Stimulated activated CD4-positive, alpha-beta T cell treated with anti-CD3 and anti-CD28 coated beads, Interleukin-2, amount 100 ng/mL, for 48 hours (primary cell): Measurements from ENCODE around the gene FYN.

ENCODE experiments used
- DNase-seq, 2 donors: peaks; one replicate each; pipeline ENCODE4 v3.0.0-alpha.2; 2020

FYN gene

DNA sequence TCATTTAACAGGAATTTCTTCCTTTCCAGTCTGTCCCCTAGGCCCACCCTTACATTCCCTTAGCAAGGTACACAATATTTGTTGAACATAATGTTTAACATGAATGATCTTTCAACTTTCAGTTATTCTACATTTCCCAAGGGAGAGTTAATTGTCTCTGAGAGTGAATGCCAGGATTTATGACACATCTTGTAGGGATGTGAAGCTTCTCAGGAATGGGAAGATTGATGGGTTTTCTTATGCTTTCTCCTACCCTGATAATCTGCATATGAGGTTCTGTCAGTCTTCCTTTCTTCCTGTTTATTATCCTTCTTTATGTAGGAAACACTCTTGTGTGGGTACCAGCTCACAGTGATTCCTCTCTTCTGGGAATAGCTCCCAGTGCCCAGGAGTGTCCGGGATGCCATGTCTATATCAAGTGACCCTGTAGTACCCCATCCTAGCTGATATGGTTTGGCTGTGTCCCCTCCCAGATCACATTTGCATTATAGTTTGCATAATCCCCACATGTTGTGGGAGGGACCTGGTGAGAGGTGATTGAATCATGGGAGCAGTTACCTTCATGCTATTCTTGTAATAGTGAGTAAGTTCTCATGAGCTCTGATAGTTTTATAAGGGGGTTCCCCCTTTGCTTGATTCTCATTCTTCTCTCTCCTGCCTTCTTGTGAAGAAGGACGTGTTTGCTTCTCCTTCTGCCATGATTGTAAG is 7.1 kb upstream of the FYN start:
- no peak for DNase-seq

DNA sequence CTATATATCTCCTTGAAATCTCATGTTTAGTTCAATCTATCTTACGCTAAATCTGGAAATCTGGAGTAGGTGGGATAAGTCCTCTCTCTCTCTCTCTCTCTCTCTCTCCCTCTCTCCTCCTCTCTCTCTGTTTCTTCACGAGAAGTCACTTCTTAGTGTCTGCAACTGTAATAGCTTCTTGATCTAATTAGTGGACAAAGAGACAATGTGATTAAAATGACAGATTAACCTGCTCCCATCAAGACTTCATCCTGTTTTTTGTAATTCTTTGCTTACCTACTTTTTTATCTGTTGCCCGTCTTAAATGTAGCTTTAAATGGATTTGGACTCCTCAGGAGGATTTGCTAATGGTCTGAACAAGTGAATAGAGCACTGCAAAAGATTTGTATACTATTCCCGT is 2.5 kb upstream of the FYN start:
- DNase-seq = no peak

DNA sequence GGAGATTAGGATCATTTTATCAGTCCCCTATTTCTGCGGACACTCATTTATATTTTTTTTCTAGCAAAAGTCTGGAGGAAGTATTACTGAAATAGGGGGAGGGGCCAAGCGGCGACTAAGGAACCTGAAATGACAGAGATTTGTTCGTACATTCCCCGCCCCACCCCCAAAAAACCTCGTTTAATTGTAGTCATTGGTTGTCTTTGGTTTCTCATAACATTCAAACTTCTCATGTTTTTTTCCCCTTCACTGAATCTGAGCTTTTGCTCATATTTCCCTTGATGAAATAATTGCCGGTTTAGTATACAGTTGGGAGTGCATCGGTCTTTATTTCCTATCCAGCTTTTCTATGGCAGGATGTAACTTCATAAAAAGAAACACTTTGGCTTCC is 768 bp upstream of the FYN start:
- DNase-seq = peak; percentile 59 to 66

- peak; percentile 35 to 37 for DNase-seq
These were observed 663 bp downstream of the FYN start for GRCh38 chr6:111872401-111873177.

DNA sequence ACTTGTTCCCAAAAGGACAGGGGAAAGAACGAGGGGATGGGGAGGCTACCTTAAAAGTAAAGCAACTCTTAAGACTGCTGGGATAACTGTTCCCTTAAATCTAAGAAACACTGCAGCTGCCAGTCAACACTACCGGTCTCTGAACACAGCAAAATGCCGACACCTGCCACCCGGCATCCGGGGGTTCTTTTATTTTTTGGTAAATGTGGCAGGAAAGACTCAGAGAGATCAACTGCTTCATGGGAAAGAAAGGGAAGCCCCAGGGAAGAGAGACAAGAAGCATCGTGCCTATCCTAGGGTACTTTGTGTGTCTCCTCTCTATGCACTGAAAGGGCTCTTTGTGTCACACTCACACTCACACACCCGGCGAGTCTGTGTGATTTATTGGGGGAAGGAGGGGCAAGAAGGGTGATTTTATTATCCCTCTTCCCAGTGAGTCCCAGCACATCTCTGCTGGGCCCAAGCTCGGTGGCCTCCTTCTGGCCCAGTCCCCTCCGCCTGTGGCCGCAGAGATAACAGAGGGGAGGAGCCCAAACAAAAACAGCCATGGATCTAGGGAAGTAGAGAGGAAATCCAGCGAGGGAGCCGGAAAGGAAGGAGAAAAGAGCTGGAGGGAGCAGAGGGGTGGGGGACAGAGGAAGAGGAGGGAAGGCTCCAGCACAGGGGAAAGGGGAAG is 1.4 kb downstream of the FYN start:
- no peak for DNase-seq

- no peak for DNase-seq
These were observed 2.0 kb downstream of the FYN start for GRCh38 chr6:111871207-111871606.

DNA sequence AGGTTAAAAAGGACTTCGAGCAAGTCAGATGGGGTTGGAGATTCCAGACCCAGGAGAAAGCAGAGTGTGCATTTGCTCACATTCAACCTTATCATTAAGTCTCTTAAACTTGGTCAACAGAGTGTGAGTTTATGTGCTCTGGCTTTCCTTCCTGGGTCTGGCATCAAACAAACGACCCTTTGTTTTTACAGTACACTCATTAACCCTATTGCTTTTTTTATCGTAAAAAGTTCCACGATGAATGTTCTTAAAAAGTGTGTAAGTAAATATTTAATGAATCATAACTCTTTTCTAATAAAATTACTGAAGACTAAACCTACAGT is 2.5 kb downstream of the FYN start:
- no peak for DNase-seq

DNA sequence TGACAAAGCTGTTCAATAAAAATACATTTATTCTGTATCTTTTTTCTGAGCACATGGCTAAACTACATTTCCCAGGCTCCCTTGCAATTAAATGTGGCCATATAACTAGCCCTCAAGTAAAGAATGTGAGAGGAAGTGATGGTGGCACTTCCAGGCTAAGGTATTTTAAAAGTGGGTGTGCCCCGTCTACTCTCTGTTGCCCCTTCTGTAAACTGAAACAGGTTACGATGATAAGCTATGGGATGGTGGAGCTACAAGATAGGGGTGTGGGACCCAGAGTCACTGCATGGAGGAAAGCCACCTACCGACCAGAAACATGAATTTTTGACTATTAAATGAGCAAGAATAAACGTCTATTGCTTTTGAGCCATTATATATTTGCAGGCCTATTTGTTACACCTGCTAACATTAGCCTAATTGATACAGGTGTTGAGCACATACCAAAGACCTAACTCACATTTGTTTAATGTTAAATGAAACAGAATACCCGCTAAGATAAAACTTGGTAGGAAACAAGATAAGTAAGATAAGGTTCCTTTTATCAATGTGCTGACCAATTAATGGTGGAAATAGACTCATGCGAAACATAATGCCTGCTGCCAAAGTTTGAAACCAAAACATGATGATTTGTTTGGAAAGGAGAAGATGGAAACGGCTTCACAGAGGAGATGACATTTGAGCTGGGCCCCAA is 3.1 kb downstream of the FYN start:
- DNase-seq = no peak

DNA sequence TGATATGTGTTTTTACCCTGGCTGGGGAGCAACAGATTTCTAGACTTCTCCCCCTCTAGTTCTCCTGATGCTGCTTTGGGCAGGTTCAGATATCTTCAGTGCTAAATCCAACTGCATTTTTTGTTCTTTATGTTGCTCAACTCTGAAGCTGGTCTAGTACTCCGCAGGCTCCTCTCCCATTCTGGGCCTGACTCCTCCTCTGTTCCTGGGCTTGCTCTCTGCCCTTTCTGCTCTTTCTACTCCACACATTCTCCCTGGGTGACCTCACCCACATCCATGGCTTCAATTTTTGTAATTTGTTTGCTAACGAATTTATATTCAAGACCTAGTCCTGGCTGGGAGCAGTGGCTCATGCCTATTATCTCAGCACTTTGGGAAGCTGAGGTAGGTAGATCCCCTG is 6.4 kb downstream of the FYN start:
- no peak for DNase-seq

GRCh38 chr6:111865909-111866546 is 7.2 kb downstream of the FYN start:
- no peak for DNase-seq

- DNase-seq = no peak
These were observed 8.1 kb downstream of the FYN start for GRCh38 chr6:111865049-111865585.

GRCh38 chr6:111864138-111865048 is 8.9 kb downstream of the FYN start:
- DNase-seq = no peak

- no peak for DNase-seq
These were observed 10.5 kb downstream of the FYN start for GRCh38 chr6:111862741-111863140.

GRCh38 chr6:111862314-111862713 is 10.9 kb downstream of the FYN start:
- no peak for DNase-seq

- no peak for DNase-seq
These were observed 11.8 kb downstream of the FYN start for GRCh38 chr6:111861431-111861885.

DNA sequence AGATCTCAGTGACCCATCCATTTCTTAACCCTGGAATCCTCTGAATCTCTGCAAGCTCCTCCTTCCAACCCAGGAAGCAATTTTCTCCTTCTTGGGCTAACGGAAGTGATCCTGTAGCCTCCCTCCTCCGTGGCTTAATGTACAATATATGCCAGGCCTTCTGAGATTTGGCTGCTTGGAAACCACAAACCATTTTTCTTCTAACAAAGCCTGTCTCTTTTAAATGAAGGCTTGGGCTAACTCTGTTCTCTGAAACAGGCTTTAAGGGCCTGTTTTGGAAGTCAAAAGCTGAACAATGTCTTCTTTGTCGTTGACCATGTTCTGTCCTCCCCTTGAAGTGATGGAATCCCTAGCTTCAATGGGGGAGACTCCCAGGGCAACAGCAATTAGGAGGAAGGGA is 14.9 kb downstream of the FYN start:
- DNase-seq = no peak

GRCh38 chr6:111857674-111858337 is 15.4 kb downstream of the FYN start:
- no peak for DNase-seq

GRCh38 chr6:111855753-111856152 is 17.5 kb downstream of the FYN start:
- no peak for DNase-seq

GRCh38 chr6:111854683-111855082 is 18.6 kb downstream of the FYN start:
- no peak for DNase-seq

DNA sequence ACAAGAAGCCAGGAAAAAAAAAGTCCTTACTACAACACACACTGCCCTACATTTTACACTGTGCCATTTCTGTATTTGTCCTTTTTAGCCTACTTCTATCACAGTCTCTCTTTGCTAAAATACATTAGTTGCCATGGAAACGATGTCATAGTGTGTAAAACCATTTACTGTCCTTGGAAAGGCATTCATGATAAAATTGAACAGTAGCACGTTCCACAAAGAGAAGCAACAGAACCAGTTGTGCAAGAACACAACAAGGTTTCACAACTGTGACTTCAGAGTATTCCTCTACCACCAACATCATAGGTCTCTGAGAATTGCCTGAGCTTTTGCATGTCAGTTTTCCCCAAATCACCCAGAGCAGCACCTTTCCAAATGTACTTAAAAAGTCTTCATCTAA is 20.5 kb downstream of the FYN start:
- DNase-seq = no peak
